Measurements from ENCODE around the gene DCT.

The DCT gene

DNA sequence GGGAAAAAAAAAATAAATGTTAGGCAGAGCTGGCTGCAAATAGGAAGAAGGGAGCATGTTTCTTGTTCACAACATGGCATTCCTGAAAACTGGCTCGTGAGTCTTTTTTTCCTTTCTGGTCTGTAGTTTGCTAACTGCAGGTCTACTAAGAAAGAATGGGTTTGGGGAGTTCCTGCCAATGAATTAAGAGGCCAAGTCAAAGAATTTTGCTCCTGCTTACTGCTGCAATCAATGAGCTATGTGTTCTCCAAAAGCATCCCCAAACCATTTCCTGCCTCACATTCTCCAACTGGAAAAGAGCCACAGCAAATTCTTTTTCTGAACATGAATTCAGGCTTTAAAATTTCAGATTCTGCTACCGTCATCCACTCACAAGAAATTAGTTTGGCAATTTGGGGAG lies 88.6 kb downstream of the DCT start:
- DNase-seq: no peak

DNA sequence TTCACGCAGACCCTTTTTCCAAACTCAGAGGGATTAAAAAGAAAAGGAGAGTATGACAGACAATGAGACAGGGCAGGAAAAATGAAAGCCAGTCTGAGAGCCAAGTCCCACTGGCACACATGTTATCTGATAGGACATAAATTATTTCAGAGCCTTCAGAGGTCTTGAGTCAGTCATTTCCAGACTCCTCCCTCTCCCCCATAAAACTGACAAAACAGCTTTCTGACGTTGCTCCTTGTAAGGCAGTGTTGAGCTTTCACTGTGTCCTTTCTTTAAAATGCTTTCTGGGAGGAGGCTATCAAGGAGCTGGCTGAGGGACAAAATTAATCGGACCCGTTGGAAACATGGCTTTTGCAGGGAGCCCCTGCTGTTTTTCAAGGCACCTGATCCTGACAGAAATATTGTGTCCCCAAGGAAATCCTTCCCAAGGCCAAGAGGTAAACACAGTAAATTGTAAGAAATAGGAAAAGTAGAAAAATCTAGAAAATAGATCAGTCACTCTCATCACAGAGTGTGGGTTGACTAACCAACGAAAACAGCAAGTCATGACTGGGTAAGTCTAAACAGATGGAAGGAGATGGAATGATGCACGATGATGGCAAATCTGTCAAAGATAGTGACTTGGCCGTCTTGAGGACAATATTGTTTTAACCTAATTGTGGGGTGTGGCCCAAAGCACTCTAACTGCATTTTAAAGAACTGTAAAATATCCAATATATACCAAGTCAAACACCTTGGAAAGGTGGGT lies 89.7 kb downstream of the DCT start:
- DNase-seq: no peak

DNA sequence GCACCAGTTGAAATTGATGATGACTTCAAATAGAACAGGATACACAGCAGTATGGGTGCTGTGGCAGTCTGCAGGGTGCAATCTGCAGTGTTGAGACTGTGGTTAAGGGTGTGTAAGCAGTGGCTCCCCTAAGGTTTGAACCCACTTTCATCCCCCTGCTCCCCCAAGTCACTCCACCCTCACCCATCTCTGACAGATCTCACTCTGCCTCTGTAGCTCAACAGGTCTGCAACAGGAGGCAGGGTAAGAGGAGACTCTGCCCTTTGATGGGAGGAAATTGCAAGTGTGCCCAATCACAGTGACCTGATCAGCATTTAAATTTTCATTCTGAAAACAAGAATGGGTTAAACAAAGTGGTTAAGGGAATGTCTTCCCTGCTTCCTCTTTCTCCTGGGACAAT lies 92.4 kb downstream of the DCT start:
- no peak for DNase-seq

Data from SW 1271 (cell line).